Adrenal gland (tissue), 12 donors: ENCODE data around the gene SIRT3. TPM values are rescaled to one million over a fixed set of nuclear protein-coding genes. Genes with fewer than 3 reads are reported as not detected.
"Not testable (repeated sequence)": the region's sequence is repeated elsewhere in the genome, so short reads cannot be mapped to it uniquely, and the experiment has no call there.

Source experiments
- DNase-seq, 7 donors: peaks; one replicate each; pipeline ENCODE4 v3.0.0-alpha.2; 2019 to 2020
- H3K27ac ChIP-seq, 5 donors: fragments of 200-600 bp; sonication (generic) in 4 of 5; 1 replicate in 3 of 5; 2 replicates in 2 of 5; pipeline versions ENCODE4 v1.5.1 to v1.8.0; 2016 to 2020; ENCODE audit warnings: mild to moderate bottlenecking in 1 of 5
- H3K27me3 ChIP-seq: fragments of 200-600 bp; 2 replicates; pipeline ENCODE4 v1.8.0; 2021
- H3K36me3 ChIP-seq, 2 donors: fragments of 200-600 bp; replicated peaks in 1 of 2; 1 replicate in 1 of 2; 2 replicates in 1 of 2; pipeline versions ENCODE4 v1.5.1 to v1.8.0; 2018 to 2022
- H3K4me1 ChIP-seq, 2 donors: fragments of 200-600 bp; replicated peaks in 1 of 2; 1 replicate in 1 of 2; 2 replicates in 1 of 2; pipeline versions ENCODE4 v1.5.1 to v1.8.0; 2018 to 2021
- H3K4me3 ChIP-seq, 4 donors: fragments of 200-600 bp; sonication (generic) in 3 of 4; one replicate each; pipeline ENCODE4 v1.5.1; 2016 to 2018
- H3K9me3 ChIP-seq, 3 donors: fragments of 200-600 bp; sonication (generic) in 1 of 3; replicated peaks in 1 of 3; 1 replicate in 2 of 3; 2 replicates in 1 of 3; pipeline versions ENCODE4 v1.5.1 to v1.8.0; 2016 to 2021
- CTCF ChIP-seq, 6 experiments: fragments of 450-650 bp in 4 of 6; fragments of 200-600 bp in 2 of 6; sonication (generic) in 1 of 6; IDR thresholded peaks; 1 replicate in 5 of 6; 2 replicates in 1 of 6; pipeline versions ENCODE4 v1.5.1 to v1.8.0; 2016 to 2021; ENCODE audit warnings: antibody characterized with exemption in 6 of 6, mild to moderate bottlenecking in 2 of 6, moderate library complexity in 1 of 6
- POLR2A ChIP-seq, 2 donors: fragments of 450-650 bp; IDR thresholded peaks; one replicate each; pipeline ENCODE4 v1.6.1; 2017; ENCODE audit warnings: antibody characterized with exemption in 2 of 2, mild to moderate bottlenecking in 2 of 2, moderate library complexity in 1 of 2
- WGBS, 4 donors: extraction: QIAGEN DNeasy Blood & Tissue Kit in 2 of 4; methylation state at CpG; one replicate each; pipeline versions ENCODE4 v1.1.5 to v1.1.7; 2013 to 2017; 5-methylcytosine and 5-hydroxymethylcytosine counted together
- intact Hi-C, 2 donors: fragments of 100-400 bp; cut with DNase I; formaldehyde crosslinking; loops; one replicate each; pipeline versions ENCODE4 v1.14.1 to v1.15.0; 2022 to 2023
- polyA plus RNA-seq, 3 donors: library from polyadenylated mRNA; stranded (reverse); fragments of 200-250 nt in 2 of 3; fragments of 350-450 nt in 1 of 3; fragmentation: Illumina TruSeq in 1 of 3; extraction: RNeasy Lipid Tissue Mini Kit (QIAGEN cat#74804) in 1 of 3; gene quantifications; one replicate each; pipeline ENCODE4 v1.2.3, GENCODE V29; 2013 to 2014
- total RNA-seq, 9 donors: library from RNA; depleted of rRNA in 4 of 9; stranded (reverse); fragments of >200 nt in 4 of 9; fragments of 120-200 nt in 1 of 9; fragmentation: NEBNext Ultra II Directional in 1 of 9; extraction: Animal tissue kit (Norgen Biotek cat#: 25700) in 1 of 9; gene quantifications; one replicate each; pipeline versions ENCODE4 v1.1.0 to v1.2.4, GENCODE V29; 2013 to 2023
- donor health status: healthy with polysubstance abuse.
- donor health status: Bipolar disorder and iron deficiency.
- donor health status: DM: yes; HTN: yes; CAD: no.
- donor health status: DM: no; HTN: no; CAD: no.
- donor health status: DM: no; HTN: no; CAD: no.
- donor health status: DM: yes; HTN: yes; CAD: no.

SIRT3 gene
- total and polyA plus RNA-seq, 12 donors = 13.8 to 30.6 (median 23.7) TPM

- Histone ChIP-seq H3K4me1 (peaks cover 0 to under 1% of the 10 kb centered on the region in 2 donors), H3K27me3 (no peaks in the 10 kb centered on the region), H3K9me3 (no peaks in the 10 kb centered on the region), H3K4me3 (no peak overlapping the region), H3K27ac (no peak overlapping the region), H3K36me3 (peaks cover 0 to 7% of the 10 kb centered on the region in 2 donors)
- TF ChIP-seq POLR2A (IDR thresholded peaks at IDR 0.05) (no peak), CTCF (IDR thresholded peaks at IDR 0.05) (no peak)
- peak in 3 of 7 donors; percentile 0 to 12 (median 10) for DNase-seq
- intact Hi-C loops = loop anchor here in 1 of 2 donors (5.0 kb wide), 1 partner anchor 165 kb away; no protein-coding TSS in a partner anchor
- WGBS, 4 donors = 71 to 85% (median 81%) methylated on average over 9 to 23 of the region's 23 CpGs
These were observed 39.1 kb downstream of the SIRT3 start for GRCh38 chr11:196786-197731.

- H3K36me3 ChIP-seq, intact Hi-C loops, H3K27me3 ChIP-seq, H3K4me1 ChIP-seq, H3K27ac ChIP-seq, H3K4me3 ChIP-seq, H3K9me3 ChIP-seq: not testable (repeated sequence)
- 67 to 76% (median 71%) methylated on average over 4 to 5 of the region's 5 CpGs for WGBS, 4 donors
- peak in 4 of 7 donors; percentile 8 to 48 (median 18) for DNase-seq
These were observed 42.7 kb downstream of the SIRT3 start for GRCh38 chr11:193481-193880.

GRCh38 chr11:192674-193128, 43.4 kb downstream of the SIRT3 start, which contains the start of gene SCGB1C1:
TSS of gene SCGB1C1 (plus strand) at chr11:193078. CDS start at chr11:193100, 22 bp downstream.
- H3K4me3 ChIP-seq, intact Hi-C loops, DNase-seq, H3K9me3 ChIP-seq, H3K36me3 ChIP-seq, H3K4me1 ChIP-seq, H3K27me3 ChIP-seq, H3K27ac ChIP-seq: not testable (repeated sequence)
- WGBS, 4 donors = 59 to 90% (median 88%) methylated on average over 2 to 6 of the region's 11 CpGs; no CpG with 5 or more reads in 1 of the 4 donors

- DNase-seq = peak in 6 of 7 donors; percentile 14 to 62 (median 36)
- H3K27ac ChIP-seq, H3K4me3 ChIP-seq, intact Hi-C loops, H3K9me3 ChIP-seq, H3K27me3 ChIP-seq, H3K4me1 ChIP-seq, H3K36me3 ChIP-seq: not testable (repeated sequence)
- TF ChIP-seq CTCF (IDR thresholded peaks at IDR 0.05) = peak in 5 of 6 experiments; percentile 17 to 46 (median 32)
- 28 to 67% (median 48%) methylated on average over 2 to 7 of the region's 8 CpGs; no CpG with 5 or more reads in 1 of the 4 donors for WGBS, 4 donors
These were observed 44.4 kb downstream of the SIRT3 start for GRCh38 chr11:191490-192478.

GRCh38 chr11:190546-190945, 45.6 kb downstream of the SIRT3 start:
- intact Hi-C loops = not testable (repeated sequence)

GRCh38 chr11:189843-190311, 46.3 kb downstream of the SIRT3 start:
- 55 to 65% (median 63%) methylated on average over 7 to 10 of the region's 25 CpGs; no CpG with 5 or more reads in 1 of the 4 donors for WGBS, 4 donors
- H3K4me3 ChIP-seq, H3K36me3 ChIP-seq, H3K9me3 ChIP-seq, H3K4me1 ChIP-seq, H3K27ac ChIP-seq, H3K27me3 ChIP-seq, intact Hi-C loops: not testable (repeated sequence)
- DNase-seq = peak; percentile 6 to 60 (median 35)

More at GRCh38 chr11:190546-190945, 45.6 kb downstream of the SIRT3 start:
- not testable (repeated sequence) for H3K36me3 ChIP-seq, H3K9me3 ChIP-seq, H3K27me3 ChIP-seq, H3K4me1 ChIP-seq, H3K27ac ChIP-seq, H3K4me3 ChIP-seq
- peak in 3 of 7 donors; percentile 5 to 47 (median 8) for DNase-seq
- 67 to 79% (median 74%) methylated on average over 5 of the region's 5 CpGs for WGBS, 4 donors

GRCh38 chr11:189200-189783, 46.9 kb downstream of the SIRT3 start:
- H3K27ac ChIP-seq, H3K4me1 ChIP-seq, H3K27me3 ChIP-seq, H3K4me3 ChIP-seq, H3K36me3 ChIP-seq, intact Hi-C loops, H3K9me3 ChIP-seq: not testable (repeated sequence)
- peak in 4 of 7 donors; percentile 0 to 45 (median 12) for DNase-seq
- WGBS, 4 donors = 73 to 87% (median 86%) methylated on average over 33 to 45 of the region's 55 CpGs
